ENCODE results near the gene OSBPL6. TPM values are rescaled to one million over a fixed set of nuclear protein-coding genes. Genes with fewer than 3 reads are reported as not detected.

Gene OSBPL6
- total and polyA plus RNA-seq, 2 of the 13 experiments (the other 11 are each of a cell fraction or from before 2014, with no cell fraction given) = 0.03 to 0.11 TPM

- TF ChIP-seq ZHX1 (CRISPR knock-in tag; IDR thresholded peaks at IDR 0.05; ENCODE audit: low read depth) = no peak
- TF ChIP-seq MTA3 (CRISPR knock-in tag; IDR thresholded peaks at IDR 0.05) = no peak
- no peak for TF ChIP-seq RBM39 (IDR thresholded peaks at IDR 0.05; ENCODE audit: low read depth, low read length, poor library complexity, severe bottlenecking)
- no peak for TF ChIP-seq ZNF619 (CRISPR knock-in tag; IDR thresholded peaks at IDR 0.05)
- TF ChIP-seq CREM (IDR thresholded peaks at IDR 0.05) = no peak
- no peak for TF ChIP-seq CREM (CRISPR knock-in tag; IDR thresholded peaks at IDR 0.05)
- no peak for TF ChIP-seq ZNF879 (CRISPR knock-in tag; IDR thresholded peaks at IDR 0.05)
- no peak for TF ChIP-seq ZNF660 (CRISPR knock-in tag; IDR thresholded peaks at IDR 0.05; ENCODE audit: borderline replicate concordance, low read depth)
- no peak for TF ChIP-seq PRPF4 (IDR thresholded peaks at IDR 0.05; ENCODE audit: low read depth, low read length, poor library complexity, severe bottlenecking)
- no peak for TF ChIP-seq KLF13 (CRISPR knock-in tag; IDR thresholded peaks at IDR 0.05)
- TF ChIP-seq PHF8 (CRISPR knock-in tag; IDR thresholded peaks at IDR 0.05) = peak; percentile 35; the same call in 1 of the 2 replicates
- peak; percentile 84 for TF ChIP-seq ARID5B (CRISPR knock-in tag; IDR thresholded peaks at IDR 0.05)
- no peak for TF ChIP-seq NFE2 (CRISPR knock-in tag; IDR thresholded peaks at IDR 0.05)
- no peak for TF ChIP-seq FOXA1 (IDR thresholded peaks at IDR 0.05)
- no peak for TF ChIP-seq FOXA1 (CRISPR knock-in tag; IDR thresholded peaks at IDR 0.05)
- TF ChIP-seq NCOA5 (CRISPR knock-in tag; IDR thresholded peaks at IDR 0.05) = no peak
- TF ChIP-seq ZNF205 (CRISPR knock-in tag; IDR thresholded peaks at IDR 0.05) = peak; percentile 84
- TF ChIP-seq E2F5 (CRISPR knock-in tag; conservative IDR thresholded peaks at IDR 0.05) = 0 out of 2 replicates have a peak, but pooled peaks have one; percentile 48
- TF ChIP-seq SMAD1 (CRISPR knock-in tag; IDR thresholded peaks at IDR 0.05; ENCODE audit: borderline replicate concordance, low read depth) = no peak
- peak; percentile 60; the same call in 1 of the 2 replicates for TF ChIP-seq ZBTB20 (CRISPR knock-in tag; IDR thresholded peaks at IDR 0.05; ENCODE audit: borderline replicate concordance, low read depth)
- TF ChIP-seq PPARG (CRISPR knock-in tag; conservative IDR thresholded peaks at IDR 0.05) = no peak
- TF ChIP-seq ZNF350 (CRISPR knock-in tag; IDR thresholded peaks at IDR 0.05; ENCODE audit: borderline replicate concordance, low read depth) = peak; percentile 71; the same call in 1 of the 2 replicates
- TF ChIP-seq HHEX (CRISPR knock-in tag; IDR thresholded peaks at IDR 0.05) = no peak
- no peak for TF ChIP-seq POLR2G (IDR thresholded peaks at IDR 0.05; ENCODE audit: low read depth, low read length)
These were observed 220.2 kb downstream of the OSBPL6 start (continued) for GRCh38 chr2:178414266-178415247.
